NCI-H1105 treated with DMSO at 0.1 percent for 48 hours (cell line): Measurements from ENCODE around the gene KCTD18.
A peak's percentile ranks its signal among the peaks of the same experiment; 100 is the strongest.

Experiments used
- DNase-seq: peaks from one replicate; lab custom pipeline; 2025; lab: John Stamatoyannopoulos, UW

Gene KCTD18

DNA sequence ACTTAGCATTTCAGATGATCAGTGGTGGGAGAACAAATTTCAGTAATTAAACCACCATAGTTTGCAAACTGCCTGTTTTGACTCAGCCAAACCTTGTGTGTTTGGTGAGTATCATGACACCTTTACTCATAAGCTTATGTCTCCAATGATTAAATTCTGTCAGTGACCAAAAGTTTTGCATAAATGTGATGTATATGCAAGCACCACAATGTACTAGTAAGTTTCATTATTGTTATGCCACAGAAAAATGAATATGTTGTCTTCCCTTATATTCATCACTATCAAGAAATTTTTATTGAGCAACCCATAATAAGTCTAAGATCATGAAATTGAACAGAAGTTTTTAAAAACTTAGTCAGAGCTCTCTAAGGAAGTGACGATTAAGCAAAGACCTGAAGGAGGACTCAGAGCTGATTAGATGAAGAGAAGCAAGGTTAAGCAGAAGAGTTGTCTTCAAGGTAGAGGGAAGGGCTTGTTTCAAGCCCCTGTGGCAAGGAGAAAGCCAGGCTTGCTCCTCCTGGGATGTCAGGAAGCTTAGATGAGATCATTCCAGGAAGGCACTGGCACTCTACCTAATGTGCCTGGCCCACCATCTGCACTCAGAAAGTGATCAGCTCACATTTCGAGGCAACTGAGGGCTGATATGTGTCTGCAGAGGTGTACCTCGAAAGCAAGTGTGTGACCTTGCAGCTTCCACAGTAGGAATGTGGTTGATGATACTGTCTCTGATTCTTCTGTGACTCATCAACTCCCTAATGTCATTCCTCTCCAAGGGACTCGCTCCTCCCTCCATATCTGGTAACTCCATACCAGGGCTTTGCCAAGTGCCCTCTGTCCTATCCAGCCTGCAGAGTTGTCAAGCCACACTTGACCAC lies 54.7 kb downstream of the KCTD18 start:
- no peak for DNase-seq

- DNase-seq: no peak
Measured at GRCh38 chr2:200453853-200454534, 55.9 kb downstream of the KCTD18 start.

- no peak for DNase-seq
Measured at GRCh38 chr2:200453142-200453852, 56.6 kb downstream of the KCTD18 start.

DNA sequence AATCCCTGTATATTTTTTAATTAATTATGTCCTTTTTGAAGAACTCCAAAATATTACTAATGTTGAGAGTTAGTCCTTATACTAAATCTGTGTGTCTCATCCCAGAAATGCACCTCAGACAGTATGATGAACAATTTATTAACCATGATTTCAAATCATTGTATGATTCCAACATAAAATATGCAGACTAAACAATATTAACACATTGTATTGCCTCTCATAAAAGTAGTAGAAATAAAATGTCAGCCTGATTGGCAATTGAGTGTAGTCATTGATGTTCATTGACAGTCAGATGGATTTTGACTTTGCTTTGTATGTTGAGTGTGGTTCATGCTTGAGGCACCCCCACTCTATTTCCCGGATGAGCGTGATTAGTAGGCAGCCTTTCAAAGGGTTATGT lies 57.5 kb downstream of the KCTD18 start:
- no peak for DNase-seq

DNA sequence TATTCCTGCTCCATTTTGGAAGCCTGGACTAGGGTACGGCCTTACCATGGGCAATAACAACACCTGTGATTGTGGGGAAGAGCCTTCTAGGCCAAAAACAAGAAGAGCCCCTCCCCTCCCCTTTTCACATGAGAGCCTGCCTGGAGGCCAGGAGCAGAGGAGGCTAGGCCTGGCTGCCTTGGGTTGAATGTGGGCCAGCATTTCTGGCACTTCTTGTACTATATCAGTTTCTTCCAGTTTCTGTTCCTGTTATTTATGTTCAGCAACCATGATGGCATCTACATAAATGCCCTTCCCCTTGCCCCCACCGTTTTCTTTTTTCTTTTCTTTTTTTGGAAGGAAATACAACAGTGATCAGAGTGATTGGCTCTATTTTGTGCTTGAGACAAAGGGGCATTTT lies 58.4 kb downstream of the KCTD18 start:
- DNase-seq: no peak

DNA sequence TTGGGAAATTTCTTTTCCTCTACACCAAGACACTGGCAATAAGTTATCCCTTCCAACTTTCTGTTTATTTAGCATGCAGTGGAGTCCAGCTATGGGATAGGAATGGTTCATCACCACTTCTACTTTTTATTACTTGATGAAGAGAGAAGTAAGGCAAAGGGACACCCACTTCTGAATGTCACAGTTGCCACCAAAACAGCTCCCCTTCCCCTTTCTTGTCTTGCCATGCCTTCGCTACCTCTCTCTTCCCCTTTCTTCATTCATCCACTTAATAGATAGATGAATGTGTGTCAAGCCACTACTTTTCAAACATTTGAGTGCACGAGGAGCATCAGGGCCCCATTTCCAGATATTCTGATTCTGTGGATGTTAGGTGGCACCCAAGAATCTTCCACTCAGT lies 59.6 kb downstream of the KCTD18 start:
- no peak for DNase-seq

GRCh38 chr2:200449149-200449548 lies 60.7 kb downstream of the KCTD18 start:
- DNase-seq: no peak

GRCh38 chr2:200448455-200448854 lies 61.4 kb downstream of the KCTD18 start:
- no peak for DNase-seq

GRCh38 chr2:200447139-200447855 lies 62.6 kb downstream of the KCTD18 start:
- DNase-seq: peak; percentile 2

DNA sequence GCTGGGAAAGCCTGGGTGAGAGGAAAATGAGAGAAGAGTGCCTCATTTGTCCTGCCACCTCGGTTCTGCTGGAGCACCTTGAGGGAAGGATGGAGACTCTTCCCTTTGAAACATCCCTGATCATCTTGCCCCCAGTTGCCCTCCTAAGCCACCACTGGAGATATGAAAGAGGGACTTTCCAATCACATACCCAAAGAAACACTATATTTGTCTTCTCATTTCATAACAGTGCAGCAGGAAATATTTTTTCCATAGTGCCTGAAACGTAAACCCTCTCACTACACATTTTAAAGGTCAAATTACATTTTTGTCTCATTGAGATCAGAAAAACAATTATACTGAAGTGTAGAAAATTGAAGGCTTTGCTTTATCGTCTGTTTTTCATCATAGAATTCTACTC lies 63.3 kb downstream of the KCTD18 start:
- DNase-seq: no peak

DNA sequence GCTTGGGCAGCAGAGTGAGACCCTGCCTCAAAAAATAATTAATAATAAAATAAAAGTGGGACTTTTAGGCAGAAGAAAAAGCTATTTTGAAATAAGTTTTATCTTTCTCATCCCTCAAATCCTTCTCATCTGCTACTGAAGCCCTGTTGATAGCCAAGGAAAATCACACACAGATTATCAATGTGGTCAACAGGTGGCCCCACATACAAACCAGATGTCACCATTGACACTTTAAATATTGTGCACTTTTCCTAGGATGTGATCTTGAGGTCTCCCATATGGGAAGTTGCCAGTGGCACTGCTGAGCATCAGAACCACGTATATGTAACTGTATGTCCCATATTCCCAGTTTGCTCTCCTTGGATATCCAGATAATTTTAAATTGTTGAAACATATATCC lies 64.6 kb downstream of the KCTD18 start:
- no peak for DNase-seq

GRCh38 chr2:200444530-200444929 lies 65.3 kb downstream of the KCTD18 start:
- no peak for DNase-seq

DNA sequence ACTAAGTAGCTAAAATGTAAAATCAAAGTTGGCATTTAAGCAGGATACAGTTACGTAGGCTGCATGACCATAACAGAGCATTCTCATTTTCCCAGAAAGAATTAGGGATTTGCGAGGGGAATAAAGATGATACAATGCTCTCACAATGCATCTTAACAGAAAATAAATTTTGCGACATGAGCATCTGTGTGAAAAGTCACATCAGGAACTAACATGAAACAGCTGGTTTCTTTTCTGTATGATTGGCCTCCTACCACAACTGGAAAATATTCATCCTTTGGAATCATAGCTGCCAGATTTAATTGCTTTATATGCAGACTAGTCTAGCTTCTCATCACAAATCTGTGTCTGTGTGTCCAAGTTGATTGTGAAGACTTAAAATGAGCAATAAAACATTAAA lies 66.0 kb downstream of the KCTD18 start:
- DNase-seq: no peak

GRCh38 chr2:200443376-200443775 lies 66.5 kb downstream of the KCTD18 start:
- DNase-seq: no peak

- no peak for DNase-seq
Measured at GRCh38 chr2:200442471-200442870, 67.4 kb downstream of the KCTD18 start.

- DNase-seq: no peak
Measured at GRCh38 chr2:200439981-200440380, 69.9 kb downstream of the KCTD18 start.
